ENCODE data around the gene MYH11. TPM values are rescaled to one million over a fixed set of nuclear protein-coding genes. Genes with fewer than 3 reads are reported as not detected.

The MYH11 gene
- polyA plus RNA-seq, 3 donors = 0.06 TPM; not detected in 2

- Mint-ChIP-seq H3K4me3 (no peak overlapping the region), H3K9me3 (peaks cover 0 to 2% (median 0%) of the 10 kb centered on the region in 7 donors), H3K27me3 (ENCODE audit: low read depth in 3 of 3) (peaks cover 0 to 2% (median 0%) of the 10 kb centered on the region in 3 donors), H3K36me3 (peaks cover 25 to 28% of the 10 kb centered on the region in 2 donors), H3K4me1 (peaks cover 33% of the 10 kb centered on the region), H3K27ac (peak overlapping the region in 2 of 7 donors; percentile 10 to 47)
- DNase-seq = no peak
- Histone ChIP-seq H3K9me3 (replicated peaks in 1 of 2; ENCODE audit: control insufficient read depth in 1 of 2, insufficient read depth in 1 of 2, low read length in 2 of 2) (no peaks in the 10 kb centered on the region), H2AFZ (ENCODE audit: insufficient read depth, low read depth, low read length, poor library complexity, severe bottlenecking) (no peak overlapping the region), H3K36me3 (replicated peaks in 1 of 2; ENCODE audit: control insufficient read depth in 1 of 2, insufficient read depth in 2 of 2, low read length in 2 of 2) (peaks cover 23 to 36% of the 10 kb centered on the region in 2 donors), H3K79me2 (ENCODE audit: insufficient read depth, low read length) (peaks cover 74% of the 10 kb centered on the region), H3K4me1 (ENCODE audit: control insufficient read depth in 1 of 2, insufficient read depth in 2 of 2, low read length in 2 of 2) (peaks cover 14 to 21% of the 10 kb centered on the region in 2 donors), H4K20me1 (ENCODE audit: insufficient read depth, low read length) (no peaks in the 10 kb centered on the region), H3K9ac (ENCODE audit: insufficient read depth, low read length, poor library complexity, severe bottlenecking) (no peak overlapping the region), H3K27me3 (ENCODE audit: control insufficient read depth in 2 of 2, insufficient read depth in 2 of 2, low read length in 2 of 2) (no peaks in the 10 kb centered on the region), H3K4me2 (replicated peaks; ENCODE audit: extremely low read depth, low read length, poor library complexity, severe bottlenecking) (no peak overlapping the region), H3K4me3 (replicated peaks in 1 of 3; ENCODE audit: low read depth in 2 of 3, low read length in 3 of 3) (no peak overlapping the region), H3K27ac (ENCODE audit: low read depth in 1 of 2, low read length in 2 of 2) (peak overlapping the region in 1 of 2 donors; percentile 25)
- no peak for TF ChIP-seq CTCF (IDR thresholded peaks at IDR 0.05)
- WGBS (ENCODE audit: insufficient coverage) = no CpG with 5 or more reads among the region's 5 CpGs
- intact Hi-C loops (cut with micrococcal nuclease) = loop anchor here in 1 of 2 donors (5.0 to 10.0 kb wide), 3 partner anchors 67 to 1251 kb away; partner anchors contain the start of genes BFAR, MARF1 and PARN
These were observed 28.8 kb upstream of the MYH11 start for GRCh38 chr16:15885560-15886001.

GRCh38 chr16:15882563-15882962 lies 25.7 kb upstream of the MYH11 start:
- Histone ChIP-seq H3K4me2 (replicated peaks; ENCODE audit: extremely low read depth, low read length, poor library complexity, severe bottlenecking) (no peak overlapping the region), H3K79me2 (ENCODE audit: insufficient read depth, low read length) (peaks cover 75% of the 10 kb centered on the region), H3K9me3 (replicated peaks in 1 of 2; ENCODE audit: control insufficient read depth in 1 of 2, insufficient read depth in 1 of 2, low read length in 2 of 2) (no peaks in the 10 kb centered on the region), H3K36me3 (replicated peaks in 1 of 2; ENCODE audit: control insufficient read depth in 1 of 2, insufficient read depth in 2 of 2, low read length in 2 of 2) (peaks cover 33 to 63% of the 10 kb centered on the region in 2 donors), H4K20me1 (ENCODE audit: insufficient read depth, low read length) (no peaks in the 10 kb centered on the region), H3K4me3 (replicated peaks in 1 of 3; ENCODE audit: low read depth in 2 of 3, low read length in 3 of 3) (no peak overlapping the region), H3K27ac (ENCODE audit: low read depth in 1 of 2, low read length in 2 of 2) (no peak overlapping the region), H3K9ac (ENCODE audit: insufficient read depth, low read length, poor library complexity, severe bottlenecking) (no peak overlapping the region), H2AFZ (ENCODE audit: insufficient read depth, low read depth, low read length, poor library complexity, severe bottlenecking) (no peak overlapping the region), H3K27me3 (ENCODE audit: control insufficient read depth in 2 of 2, insufficient read depth in 2 of 2, low read length in 2 of 2) (no peaks in the 10 kb centered on the region), H3K4me1 (ENCODE audit: control insufficient read depth in 1 of 2, insufficient read depth in 2 of 2, low read length in 2 of 2) (peaks cover 10 to 15% of the 10 kb centered on the region in 2 donors)
- Mint-ChIP-seq H3K27ac (no peak overlapping the region), H3K4me1 (peaks cover 36% of the 10 kb centered on the region), H3K4me3 (no peak overlapping the region), H3K27me3 (ENCODE audit: low read depth in 3 of 3) (peaks cover 0 to 2% (median 0%) of the 10 kb centered on the region in 3 donors), H3K9me3 (no peaks in the 10 kb centered on the region), H3K36me3 (peaks cover 47 to 48% of the 10 kb centered on the region in 2 donors)
- no CpG with 5 or more reads among the region's 3 CpGs for WGBS (ENCODE audit: insufficient coverage)
- intact Hi-C loops (cut with micrococcal nuclease) = loop anchor here in 1 of 2 donors (10.0 kb wide), 1 partner anchor 1248 kb away; the partner anchor contains the start of genes BFAR and PARN
- no peak for DNase-seq
- no peak for TF ChIP-seq CTCF (IDR thresholded peaks at IDR 0.05)
